Thyroid gland (tissue), 4 donors: ENCODE results near the gene IFITM10. TPM values are rescaled to one million over a fixed set of nuclear protein-coding genes. Genes with fewer than 3 reads are reported as not detected.

Experiments used
- DNase-seq, 2 donors: peaks; one replicate each; pipeline ENCODE4 v3.0.0-alpha.2; 2019
- H3K27ac ChIP-seq, 3 donors: fragments of 200-600 bp; sonication (generic); 1 replicate in 2 of 3; 2 replicates in 1 of 3; pipeline ENCODE4 v1.5.1; 2016 to 2019; ENCODE audit warnings: mild to moderate bottlenecking in 1 of 3, moderate library complexity in 1 of 3
- H3K27me3 ChIP-seq: fragments of 200-600 bp; sonication (generic); one replicate; pipeline ENCODE4 v1.5.1; 2019
- H3K36me3 ChIP-seq, 2 donors: fragments of 200-600 bp; sonication (generic); one replicate each; pipeline ENCODE4 v1.5.1; 2016 to 2019
- H3K4me1 ChIP-seq, 2 donors: fragments of 200-600 bp; sonication (generic); one replicate each; pipeline ENCODE4 v1.5.1; 2017 to 2019
- H3K4me3 ChIP-seq, 3 donors: fragments of 200-600 bp; sonication (generic); replicated peaks in 1 of 3; 1 replicate in 2 of 3; 2 replicates in 1 of 3; pipeline ENCODE4 v1.5.1; 2016; ENCODE audit warnings: mild to moderate bottlenecking in 1 of 3
- H3K9me3 ChIP-seq: fragments of 200-600 bp; sonication (generic); one replicate; pipeline ENCODE4 v1.5.1; 2017
- POLR2A ChIP-seq, 2 donors: fragments of 450-650 bp; IDR thresholded peaks; one replicate each; pipeline ENCODE4 v1.6.1; 2017; ENCODE audit warnings: antibody characterized with exemption in 2 of 2, mild to moderate bottlenecking in 2 of 2, moderate library complexity in 1 of 2
- WGBS, 2 donors: methylation state at CpG; one replicate each; pipeline ENCODE4 v1.1.5; 2017; 5-methylcytosine and 5-hydroxymethylcytosine counted together
- intact Hi-C: fragments of 100-400 bp; cut with DNase I; formaldehyde crosslinking; loops from one replicate; pipeline ENCODE4 v1.15.1; 2023
- total RNA-seq, 4 donors: library from RNA; depleted of rRNA; stranded (reverse); fragments of >200 nt; gene quantifications; one replicate each; pipeline ENCODE4 v1.2.3, GENCODE V29; 2016
- TF ChIP-seq, protein P1 (sequence below), 6 experiments: fragments of 200-600 bp in 3 of 6; fragments of 450-650 bp in 3 of 6; sonication (generic) in 3 of 6; IDR thresholded peaks; one replicate each; pipeline ENCODE4 v1.5.1; 2016 to 2019; ENCODE audit warnings: antibody characterized with exemption in 6 of 6, mild to moderate bottlenecking in 2 of 6, inconsistent platforms in 1 of 6, moderate library complexity in 1 of 6

The IFITM10 gene
- total RNA-seq, 4 donors from 2014 or later: 0.22 to 126 (median 1.5) TPM; not detected in 1

DNA sequence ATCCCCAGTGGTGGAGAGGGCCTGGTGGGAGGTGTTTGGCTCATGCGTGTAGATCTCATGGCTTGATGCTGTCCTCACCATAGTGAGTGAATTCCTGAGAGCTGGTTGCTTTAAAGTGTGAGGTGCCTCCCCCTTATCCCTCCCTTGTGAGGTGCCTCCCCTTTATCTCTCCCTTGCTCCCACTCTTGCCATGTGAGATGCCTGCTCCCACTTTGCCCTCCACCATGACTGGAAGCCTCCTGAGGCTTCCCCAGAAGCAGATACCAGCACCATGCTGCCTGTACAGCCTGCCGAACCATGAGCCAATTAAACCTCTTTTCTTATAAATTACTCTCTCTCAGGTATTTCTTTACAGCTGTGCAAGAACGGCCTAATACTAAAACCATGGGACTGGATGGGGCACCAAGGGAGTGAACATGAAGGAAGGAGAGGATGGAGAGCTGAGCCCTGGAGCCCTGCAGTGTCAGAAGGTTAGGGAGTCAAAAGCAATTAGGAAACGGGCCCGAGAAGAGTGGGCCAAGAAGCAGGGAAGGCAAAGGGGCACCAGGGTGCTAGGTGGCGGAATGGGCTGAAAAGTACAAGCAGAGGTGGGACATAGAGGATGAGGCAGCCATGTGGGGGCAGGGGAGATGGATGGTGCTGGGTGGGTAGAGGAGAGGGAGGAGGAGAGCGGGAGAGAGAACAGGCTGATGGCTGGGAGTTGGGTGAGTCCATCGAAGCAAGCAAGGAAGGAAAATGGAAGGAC is 9.4 kb downstream of the IFITM10 start:
- Histone ChIP-seq H3K27ac (no peak overlapping the region), H3K4me1 (no peaks in the 10 kb centered on the region), H3K36me3 (no peaks in the 10 kb centered on the region), H3K4me3 (no peak overlapping the region), H3K27me3 (no peaks in the 10 kb centered on the region), H3K9me3 (no peaks in the 10 kb centered on the region)
- intact Hi-C loops: no loop called here
- no peak for DNase-seq
- 84 to 86% methylated on average over 8 of the region's 8 CpGs for WGBS, 2 donors
- TF ChIP-seq, protein P1, sequence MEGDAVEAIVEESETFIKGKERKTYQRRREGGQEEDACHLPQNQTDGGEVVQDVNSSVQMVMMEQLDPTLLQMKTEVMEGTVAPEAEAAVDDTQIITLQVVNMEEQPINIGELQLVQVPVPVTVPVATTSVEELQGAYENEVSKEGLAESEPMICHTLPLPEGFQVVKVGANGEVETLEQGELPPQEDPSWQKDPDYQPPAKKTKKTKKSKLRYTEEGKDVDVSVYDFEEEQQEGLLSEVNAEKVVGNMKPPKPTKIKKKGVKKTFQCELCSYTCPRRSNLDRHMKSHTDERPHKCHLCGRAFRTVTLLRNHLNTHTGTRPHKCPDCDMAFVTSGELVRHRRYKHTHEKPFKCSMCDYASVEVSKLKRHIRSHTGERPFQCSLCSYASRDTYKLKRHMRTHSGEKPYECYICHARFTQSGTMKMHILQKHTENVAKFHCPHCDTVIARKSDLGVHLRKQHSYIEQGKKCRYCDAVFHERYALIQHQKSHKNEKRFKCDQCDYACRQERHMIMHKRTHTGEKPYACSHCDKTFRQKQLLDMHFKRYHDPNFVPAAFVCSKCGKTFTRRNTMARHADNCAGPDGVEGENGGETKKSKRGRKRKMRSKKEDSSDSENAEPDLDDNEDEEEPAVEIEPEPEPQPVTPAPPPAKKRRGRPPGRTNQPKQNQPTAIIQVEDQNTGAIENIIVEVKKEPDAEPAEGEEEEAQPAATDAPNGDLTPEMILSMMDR (IDR thresholded peaks at IDR 0.05): no peak
- TF ChIP-seq POLR2A (IDR thresholded peaks at IDR 0.05): no peak

DNA sequence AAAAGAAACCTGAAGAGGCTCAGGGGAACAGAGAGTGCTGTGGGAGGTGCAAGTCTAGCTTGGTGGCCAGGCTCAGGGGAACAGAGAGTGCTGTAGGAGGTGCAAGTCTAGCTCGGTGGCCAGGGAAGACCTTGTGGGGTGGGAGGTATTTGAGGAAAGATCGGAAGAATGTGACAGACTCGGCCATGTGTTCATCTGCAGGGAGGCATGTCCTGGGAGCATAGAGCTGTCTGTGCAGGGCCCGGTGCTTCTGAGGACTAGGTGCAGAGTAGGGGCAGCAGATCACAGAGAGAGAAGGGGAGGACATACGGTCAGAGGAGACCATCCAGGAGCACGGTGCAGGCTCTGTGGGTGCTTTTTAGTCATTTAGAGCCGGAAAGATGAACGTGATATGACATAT is 10.8 kb downstream of the IFITM10 start:
- DNase-seq: no peak
- intact Hi-C loops: no loop called here
- H3K27ac ChIP-seq: no peak overlapping the region
- H3K4me1 ChIP-seq: no peaks in the 10 kb centered on the region
- no peak overlapping the region for H3K4me3 ChIP-seq
- H3K27me3 ChIP-seq: no peaks in the 10 kb centered on the region
- H3K9me3 ChIP-seq: no peaks in the 10 kb centered on the region
- no peaks in the 10 kb centered on the region for H3K36me3 ChIP-seq
- no peak for TF ChIP-seq POLR2A (IDR thresholded peaks at IDR 0.05)
- TF ChIP-seq, protein P1 (IDR thresholded peaks at IDR 0.05): no peak
- WGBS, 2 donors: 77 to 84% methylated on average over 8 of the region's 8 CpGs

DNA sequence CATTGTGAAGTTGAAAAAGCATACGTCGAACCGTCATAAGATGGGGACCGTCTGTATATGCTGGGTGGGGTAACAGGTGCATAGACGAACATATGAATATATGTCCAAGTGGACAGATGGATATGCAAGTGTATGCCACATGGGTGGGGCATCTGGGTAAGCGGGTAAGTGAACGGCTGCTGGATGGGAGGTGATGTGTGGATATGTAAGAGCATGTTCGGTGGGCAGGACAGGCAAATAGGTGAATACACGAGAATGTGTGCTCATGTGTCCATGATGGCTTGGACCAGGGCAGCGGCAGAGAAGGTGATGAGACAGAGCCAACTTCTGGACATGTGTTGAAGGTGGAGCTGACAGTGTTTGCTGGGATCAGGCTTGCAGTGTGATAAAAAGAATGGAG is 12.0 kb downstream of the IFITM10 start:
- 92 to 94% methylated on average over 10 of the region's 10 CpGs for WGBS, 2 donors
- Histone ChIP-seq H3K36me3 (no peaks in the 10 kb centered on the region), H3K4me3 (no peak overlapping the region), H3K9me3 (no peaks in the 10 kb centered on the region), H3K27ac (no peak overlapping the region), H3K27me3 (no peaks in the 10 kb centered on the region), H3K4me1 (no peaks in the 10 kb centered on the region)
- intact Hi-C loops: no loop called here
- DNase-seq: no peak
- TF ChIP-seq, protein P1 (IDR thresholded peaks at IDR 0.05): no peak
- TF ChIP-seq POLR2A (IDR thresholded peaks at IDR 0.05): no peak

DNA sequence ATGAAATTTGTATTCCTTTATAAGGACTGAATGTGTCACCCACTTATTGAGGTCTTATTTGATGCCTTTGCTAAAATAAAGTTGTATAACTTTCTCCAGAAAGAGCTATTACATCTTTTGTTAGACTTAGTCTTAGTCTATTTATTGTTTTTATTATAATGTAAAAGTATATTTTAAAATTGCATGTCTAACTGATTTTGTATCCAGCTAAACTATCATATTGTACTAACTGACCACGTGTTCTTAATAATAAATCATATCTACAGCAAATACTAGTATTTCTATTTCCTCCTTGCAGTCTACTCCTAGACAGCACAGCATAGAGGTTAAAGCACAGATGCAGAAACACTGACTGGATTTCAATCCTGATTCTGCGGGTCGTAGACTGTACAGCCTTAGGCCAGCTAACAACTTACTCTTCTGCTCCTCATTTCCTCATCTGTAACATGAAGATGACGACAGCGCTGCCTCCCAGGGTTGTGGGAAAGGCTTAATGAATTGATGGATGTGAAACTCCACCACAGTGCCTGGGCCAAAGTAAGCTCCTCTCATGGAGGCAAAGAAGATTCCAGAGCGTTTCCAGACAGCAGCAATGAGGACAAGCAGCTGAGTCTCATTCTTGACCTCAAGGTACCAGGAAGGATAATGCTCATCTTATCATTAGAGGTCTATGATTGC is 13.2 kb downstream of the IFITM10 start:
- DNase-seq: no peak
- Histone ChIP-seq H3K27ac (no peak overlapping the region), H3K9me3 (no peaks in the 10 kb centered on the region), H3K4me1 (no peaks in the 10 kb centered on the region), H3K4me3 (no peak overlapping the region), H3K27me3 (no peaks in the 10 kb centered on the region), H3K36me3 (no peaks in the 10 kb centered on the region)
- intact Hi-C loops: no loop called here
- WGBS, 2 donors: 81 to 83% methylated on average over 6 of the region's 6 CpGs
- no peak for TF ChIP-seq POLR2A (IDR thresholded peaks at IDR 0.05)
- TF ChIP-seq, protein P1 (IDR thresholded peaks at IDR 0.05): no peak

DNA sequence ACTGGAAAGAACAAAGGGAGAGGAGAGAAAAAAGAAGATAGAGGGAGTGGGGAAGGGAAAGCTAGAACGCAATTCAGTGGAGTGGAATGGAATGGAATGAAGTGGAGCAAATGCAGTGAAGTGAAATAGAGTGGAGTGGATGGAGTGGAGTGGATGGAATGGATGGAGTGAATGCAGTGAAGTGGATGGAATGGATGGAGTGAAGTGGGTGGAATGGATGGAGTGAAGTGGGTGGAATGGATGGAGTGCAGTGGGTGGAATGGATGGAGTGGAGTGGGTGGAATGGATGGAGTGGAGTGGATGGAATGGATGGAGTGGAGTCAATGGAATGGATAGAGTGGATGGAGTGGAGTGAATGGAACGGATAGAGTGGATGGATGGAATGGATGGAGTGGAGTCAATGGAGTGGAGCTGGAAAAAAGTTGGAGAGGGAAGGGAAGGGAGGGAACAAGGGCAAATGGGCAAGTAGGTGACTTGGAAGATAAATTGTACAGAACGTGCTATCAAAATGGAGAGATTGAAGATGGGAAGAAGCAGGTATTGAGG is 13.9 kb downstream of the IFITM10 start:
- no peak overlapping the region for H3K27ac ChIP-seq
- H3K9me3 ChIP-seq: no peaks in the 10 kb centered on the region
- no peaks in the 10 kb centered on the region for H3K36me3 ChIP-seq
- DNase-seq: no peak
- 40 to 53% methylated on average over 3 of the region's 3 CpGs for WGBS, 2 donors
- no peaks in the 10 kb centered on the region for H3K4me1 ChIP-seq
- TF ChIP-seq, protein P1 (IDR thresholded peaks at IDR 0.05): no peak
- no peak for TF ChIP-seq POLR2A (IDR thresholded peaks at IDR 0.05)
- intact Hi-C loops: no loop called here
- H3K4me3 ChIP-seq: no peak overlapping the region
- H3K27me3 ChIP-seq: no peaks in the 10 kb centered on the region
